OCI-LY7 (cell line): ENCODE results near the gene PDE8B.

Experiments used
- CTCF ChIP-seq: fragments of 200-600 bp; sonication (generic); conservative IDR thresholded peaks from 2 replicates; pipeline ENCODE4 v1.5.1; 2014; ENCODE audit warnings: mild to moderate bottlenecking, antibody characterized with exemption, low read length, moderate library complexity, mixed read lengths
- EZH2phosphoT487 ChIP-seq: fragments of 200-600 bp; sonication (generic); IDR thresholded peaks from 2 replicates; pipeline ENCODE4 v1.6.1; 2018; ENCODE audit warnings: low read depth, borderline replicate concordance, mild to moderate bottlenecking, mixed run types, antibody characterized with exemption, low read length, moderate library complexity, mixed read lengths

GRCh38 chr5:77280036-77280435 lies 69.6 kb downstream of the PDE8B start:
- no peak for TF ChIP-seq CTCF
- no peak for TF ChIP-seq EZH2phosphoT487
